HEK293 (cell line): ENCODE results near the gene PAX9.

Source experiments
- CTCF ChIA-PET: fragments of 350-600 bp; formaldehyde crosslinking; extraction: SDS; loops from one replicate; lab custom pipeline; 2021; ENCODE audit warnings: antibody characterized with exemption; lab: Yijun Ruan, JAX
- POLR2A ChIA-PET: fragments of 300-600 bp; formaldehyde crosslinking; extraction: SDS; loops from one replicate; lab custom pipeline; 2020; ENCODE audit warnings: antibody characterized with exemption, inconsistent platforms; lab: Yijun Ruan, JAX
- H3K27ac ChIP-seq: fragments of 200-500 bp; sonication (Bioruptor generic); 2 replicates; pipeline ENCODE4 v1.5.1; 2014; ENCODE audit warnings: low read depth, low read length, control low read depth, inconsistent platforms; ENCODE audit errors: extremely low read depth
- H3K36me3 ChIP-seq, 2 experiments: fragments of 200-500 bp in 1 of 2; sonication (Bioruptor generic) in 1 of 2; 1 replicate in 1 of 2; 2 replicates in 1 of 2; pipeline ENCODE4 v1.5.1; 2014 to 2017; ENCODE audit warnings: inconsistent platforms in 2 of 2, low read length in 2 of 2; ENCODE audit not compliant: control insufficient read depth in 2 of 2, insufficient read depth in 1 of 2
- H3K4me1 ChIP-seq: fragments of 200-500 bp; sonication (Bioruptor generic); 2 replicates; pipeline ENCODE4 v1.5.1; 2014; ENCODE audit warnings: mild to moderate bottlenecking, low read length, inconsistent platforms; ENCODE audit not compliant: control insufficient read depth, insufficient read depth
- H3K4me3 ChIP-seq: 2 replicates; pipeline ENCODE4 v1.5.1; 2011; ENCODE audit warnings: low read depth, mild to moderate bottlenecking, control low read depth, low read length, moderate library complexity
- H3K9me3 ChIP-seq: fragments of 200-500 bp; sonication (Bioruptor generic); 2 replicates; pipeline ENCODE4 v1.5.1; 2014; ENCODE audit warnings: low read depth, low read length, inconsistent platforms; ENCODE audit not compliant: control insufficient read depth, insufficient read depth
- REPIN1 ChIP-seq: fragments of 450-650 bp; formaldehyde crosslinking; IDR thresholded peaks from 2 replicates; pipeline ENCODE4 v1.5.1; 2017; ENCODE audit warnings: missing biosample characterization, missing genetic modification characterization, low read depth
- SP3 ChIP-seq: fragments of 450-650 bp; formaldehyde crosslinking; IDR thresholded peaks from 2 replicates; pipeline ENCODE4 v1.5.1; 2016; ENCODE audit warnings: missing biosample characterization, missing genetic modification characterization
- ZBTB21 ChIP-seq: fragments of 450-650 bp; formaldehyde crosslinking; IDR thresholded peaks from 2 replicates; pipeline ENCODE4 v1.5.1; 2017; ENCODE audit warnings: missing biosample characterization, missing genetic modification characterization
- ZFP37 ChIP-seq: fragments of 450-650 bp; formaldehyde crosslinking; IDR thresholded peaks from 2 replicates; pipeline ENCODE4 v1.5.1; 2016; ENCODE audit warnings: missing biosample characterization, missing genetic modification characterization
- ZFP69B ChIP-seq: fragments of 450-650 bp; formaldehyde crosslinking; IDR thresholded peaks from 2 replicates; pipeline ENCODE4 v1.5.1; 2016; ENCODE audit warnings: missing biosample characterization, missing genetic modification characterization
- ZIC2 ChIP-seq: fragments of 450-650 bp; formaldehyde crosslinking; IDR thresholded peaks from 2 replicates; pipeline ENCODE4 v1.5.1; 2016; ENCODE audit warnings: missing biosample characterization, missing genetic modification characterization
- ZNF10 ChIP-seq: fragments of 450-650 bp; formaldehyde crosslinking; IDR thresholded peaks from 2 replicates; pipeline ENCODE4 v1.5.1; 2017; ENCODE audit warnings: missing biosample characterization, missing genetic modification characterization
- ZNF121 ChIP-seq: fragments of 450-650 bp; formaldehyde crosslinking; IDR thresholded peaks from 2 replicates; pipeline ENCODE4 v1.5.1; 2016; ENCODE audit warnings: missing biosample characterization, missing genetic modification characterization
- ZNF175 ChIP-seq: fragments of 450-650 bp; formaldehyde crosslinking; IDR thresholded peaks from 2 replicates; pipeline ENCODE4 v1.5.1; 2016; ENCODE audit warnings: missing biosample characterization, missing genetic modification characterization
- ZNF2 ChIP-seq: fragments of 450-650 bp; formaldehyde crosslinking; IDR thresholded peaks from 2 replicates; pipeline ENCODE4 v1.5.1; 2016; ENCODE audit warnings: missing biosample characterization, missing genetic modification characterization
- ZNF23 ChIP-seq: fragments of 450-650 bp; formaldehyde crosslinking; IDR thresholded peaks from 2 replicates; pipeline ENCODE4 v1.5.1; 2016; ENCODE audit warnings: missing biosample characterization, missing genetic modification characterization, borderline replicate concordance
- ZNF302 ChIP-seq: fragments of 450-650 bp; formaldehyde crosslinking; IDR thresholded peaks from 2 replicates; pipeline ENCODE4 v1.5.1; 2016; ENCODE audit warnings: missing biosample characterization, missing genetic modification characterization, low read depth
- ZNF473 ChIP-seq: fragments of 450-650 bp; formaldehyde crosslinking; IDR thresholded peaks from 2 replicates; pipeline ENCODE4 v1.5.1; 2017; ENCODE audit warnings: missing biosample characterization, missing genetic modification characterization
- ZNF548 ChIP-seq: fragments of 450-650 bp; formaldehyde crosslinking; IDR thresholded peaks from 2 replicates; pipeline ENCODE4 v1.5.1; 2016; ENCODE audit warnings: missing biosample characterization, missing genetic modification characterization
- ZNF549 ChIP-seq: fragments of 450-650 bp; IDR thresholded peaks from 2 replicates; pipeline ENCODE4 v1.5.1; 2018; ENCODE audit warnings: missing biosample characterization, missing genetic modification characterization, mild to moderate bottlenecking, inconsistent platforms, moderate library complexity
- ZNF654 ChIP-seq: fragments of 450-650 bp; formaldehyde crosslinking; IDR thresholded peaks from 2 replicates; pipeline ENCODE4 v1.5.1; 2016; ENCODE audit warnings: low read depth, missing biosample characterization, missing genetic modification characterization
- ZNF747 ChIP-seq: fragments of 450-650 bp; formaldehyde crosslinking; IDR thresholded peaks from 2 replicates; pipeline ENCODE4 v1.5.1; 2016; ENCODE audit warnings: missing biosample characterization, missing genetic modification characterization
- ZNF791 ChIP-seq: fragments of 450-650 bp; formaldehyde crosslinking; IDR thresholded peaks from 2 replicates; pipeline ENCODE4 v1.5.1; 2016; ENCODE audit warnings: missing biosample characterization, missing genetic modification characterization
- ZNF843 ChIP-seq: fragments of 450-650 bp; formaldehyde crosslinking; IDR thresholded peaks from 2 replicates; pipeline ENCODE4 v1.5.1; 2016; ENCODE audit warnings: missing biosample characterization, missing genetic modification characterization
- TF ChIP-seq, protein P1 (sequence below): fragments of 450-650 bp; IDR thresholded peaks from 2 replicates; pipeline ENCODE4 v1.5.1; 2018; ENCODE audit warnings: missing biosample characterization, missing genetic modification characterization
- TF ChIP-seq, protein P2 (sequence below): fragments of 450-650 bp; formaldehyde crosslinking; IDR thresholded peaks from 2 replicates; pipeline ENCODE4 v1.5.1; 2016; ENCODE audit warnings: missing biosample characterization, missing genetic modification characterization
- TF ChIP-seq, protein P3 (sequence below): fragments of 450-650 bp; formaldehyde crosslinking; IDR thresholded peaks from 2 replicates; pipeline ENCODE4 v1.5.1; 2017; ENCODE audit warnings: missing biosample characterization, missing genetic modification characterization
- TF ChIP-seq, protein P4 (sequence below): fragments of 450-650 bp; formaldehyde crosslinking; IDR thresholded peaks from 2 replicates; pipeline ENCODE4 v1.5.1; 2016; ENCODE audit warnings: missing biosample characterization, missing genetic modification characterization
- TF ChIP-seq, protein P5 (sequence below): fragments of 450-650 bp; formaldehyde crosslinking; IDR thresholded peaks from 2 replicates; pipeline ENCODE4 v1.5.1; 2016; ENCODE audit warnings: missing biosample characterization, missing genetic modification characterization

Gene PAX9

DNA sequence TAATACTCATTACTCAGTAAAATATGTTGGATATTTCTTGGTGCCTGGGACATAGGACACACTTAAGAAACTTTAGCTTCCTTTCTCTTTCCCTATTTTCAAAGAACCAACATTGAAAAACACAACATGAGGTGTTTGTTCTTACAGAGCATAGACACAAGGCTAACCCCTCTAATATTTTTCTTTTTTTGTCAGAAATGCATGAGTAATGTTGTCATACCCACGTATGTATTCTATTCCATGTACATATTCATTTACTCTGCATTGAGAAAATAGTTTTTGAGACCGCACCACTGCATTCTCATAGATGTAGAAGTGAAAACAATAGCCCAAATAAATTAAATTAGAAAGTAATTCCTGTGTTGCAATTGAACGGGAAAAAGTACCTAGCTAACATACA is 13.0 kb downstream of the PAX9 start:
- ChIA-PET CTCF (no interaction called here), POLR2A (no interaction called here)
- Histone ChIP-seq H3K4me1 (peaks cover 9% of the 10 kb centered on the region), H3K36me3 (peaks cover 15 to 20% of the 10 kb centered on the region in 2 experiments), H3K27ac (no peak overlapping the region), H3K4me3 (no peak overlapping the region), H3K9me3 (no peaks in the 10 kb centered on the region)
- no peak for TF ChIP-seq ZNF23
- no peak for TF ChIP-seq ZNF2 (tag by site-specific recombination)
- no peak for TF ChIP-seq ZNF747
- no peak for TF ChIP-seq ZNF549 (tag by site-specific recombination)
- TF ChIP-seq, protein P1, sequence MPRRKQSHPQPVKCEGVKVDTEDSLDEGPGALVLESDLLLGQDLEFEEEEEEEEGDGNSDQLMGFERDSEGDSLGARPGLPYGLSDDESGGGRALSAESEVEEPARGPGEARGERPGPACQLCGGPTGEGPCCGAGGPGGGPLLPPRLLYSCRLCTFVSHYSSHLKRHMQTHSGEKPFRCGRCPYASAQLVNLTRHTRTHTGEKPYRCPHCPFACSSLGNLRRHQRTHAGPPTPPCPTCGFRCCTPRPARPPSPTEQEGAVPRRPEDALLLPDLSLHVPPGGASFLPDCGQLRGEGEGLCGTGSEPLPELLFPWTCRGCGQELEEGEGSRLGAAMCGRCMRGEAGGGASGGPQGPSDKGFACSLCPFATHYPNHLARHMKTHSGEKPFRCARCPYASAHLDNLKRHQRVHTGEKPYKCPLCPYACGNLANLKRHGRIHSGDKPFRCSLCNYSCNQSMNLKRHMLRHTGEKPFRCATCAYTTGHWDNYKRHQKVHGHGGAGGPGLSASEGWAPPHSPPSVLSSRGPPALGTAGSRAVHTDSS: no peak
- TF ChIP-seq ZNF843: no peak

DNA sequence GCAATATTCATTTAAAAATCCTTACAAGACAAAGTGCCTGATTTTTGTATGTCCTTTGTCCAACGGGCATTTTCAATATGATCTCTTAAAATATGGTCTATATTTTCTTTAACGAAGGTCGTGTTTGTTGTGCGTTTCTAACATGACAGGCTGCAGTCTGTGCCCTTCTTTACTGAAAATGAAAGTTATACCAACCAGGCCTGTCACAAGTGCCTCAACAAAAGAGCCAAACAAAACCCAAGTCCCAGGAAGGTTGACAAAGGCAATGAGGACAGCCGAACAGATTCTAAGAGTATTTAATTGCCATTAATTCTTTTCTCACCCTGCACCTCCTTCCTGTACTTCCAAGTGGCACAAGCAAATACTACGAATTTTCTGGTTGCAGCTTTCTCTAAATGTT is 13.9 kb downstream of the PAX9 start:
- CTCF ChIA-PET: no interaction called here
- POLR2A ChIA-PET: no interaction called here
- Histone ChIP-seq H3K9me3 (no peaks in the 10 kb centered on the region), H3K4me1 (peaks cover 9% of the 10 kb centered on the region), H3K36me3 (peaks cover 15 to 20% of the 10 kb centered on the region in 2 experiments), H3K4me3 (no peak overlapping the region), H3K27ac (no peak overlapping the region)
- TF ChIP-seq, protein P2, sequence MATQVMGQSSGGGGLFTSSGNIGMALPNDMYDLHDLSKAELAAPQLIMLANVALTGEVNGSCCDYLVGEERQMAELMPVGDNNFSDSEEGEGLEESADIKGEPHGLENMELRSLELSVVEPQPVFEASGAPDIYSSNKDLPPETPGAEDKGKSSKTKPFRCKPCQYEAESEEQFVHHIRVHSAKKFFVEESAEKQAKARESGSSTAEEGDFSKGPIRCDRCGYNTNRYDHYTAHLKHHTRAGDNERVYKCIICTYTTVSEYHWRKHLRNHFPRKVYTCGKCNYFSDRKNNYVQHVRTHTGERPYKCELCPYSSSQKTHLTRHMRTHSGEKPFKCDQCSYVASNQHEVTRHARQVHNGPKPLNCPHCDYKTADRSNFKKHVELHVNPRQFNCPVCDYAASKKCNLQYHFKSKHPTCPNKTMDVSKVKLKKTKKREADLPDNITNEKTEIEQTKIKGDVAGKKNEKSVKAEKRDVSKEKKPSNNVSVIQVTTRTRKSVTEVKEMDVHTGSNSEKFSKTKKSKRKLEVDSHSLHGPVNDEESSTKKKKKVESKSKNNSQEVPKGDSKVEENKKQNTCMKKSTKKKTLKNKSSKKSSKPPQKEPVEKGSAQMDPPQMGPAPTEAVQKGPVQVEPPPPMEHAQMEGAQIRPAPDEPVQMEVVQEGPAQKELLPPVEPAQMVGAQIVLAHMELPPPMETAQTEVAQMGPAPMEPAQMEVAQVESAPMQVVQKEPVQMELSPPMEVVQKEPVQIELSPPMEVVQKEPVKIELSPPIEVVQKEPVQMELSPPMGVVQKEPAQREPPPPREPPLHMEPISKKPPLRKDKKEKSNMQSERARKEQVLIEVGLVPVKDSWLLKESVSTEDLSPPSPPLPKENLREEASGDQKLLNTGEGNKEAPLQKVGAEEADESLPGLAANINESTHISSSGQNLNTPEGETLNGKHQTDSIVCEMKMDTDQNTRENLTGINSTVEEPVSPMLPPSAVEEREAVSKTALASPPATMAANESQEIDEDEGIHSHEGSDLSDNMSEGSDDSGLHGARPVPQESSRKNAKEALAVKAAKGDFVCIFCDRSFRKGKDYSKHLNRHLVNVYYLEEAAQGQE (tag by site-specific recombination): no peak
- TF ChIP-seq, protein P3, sequence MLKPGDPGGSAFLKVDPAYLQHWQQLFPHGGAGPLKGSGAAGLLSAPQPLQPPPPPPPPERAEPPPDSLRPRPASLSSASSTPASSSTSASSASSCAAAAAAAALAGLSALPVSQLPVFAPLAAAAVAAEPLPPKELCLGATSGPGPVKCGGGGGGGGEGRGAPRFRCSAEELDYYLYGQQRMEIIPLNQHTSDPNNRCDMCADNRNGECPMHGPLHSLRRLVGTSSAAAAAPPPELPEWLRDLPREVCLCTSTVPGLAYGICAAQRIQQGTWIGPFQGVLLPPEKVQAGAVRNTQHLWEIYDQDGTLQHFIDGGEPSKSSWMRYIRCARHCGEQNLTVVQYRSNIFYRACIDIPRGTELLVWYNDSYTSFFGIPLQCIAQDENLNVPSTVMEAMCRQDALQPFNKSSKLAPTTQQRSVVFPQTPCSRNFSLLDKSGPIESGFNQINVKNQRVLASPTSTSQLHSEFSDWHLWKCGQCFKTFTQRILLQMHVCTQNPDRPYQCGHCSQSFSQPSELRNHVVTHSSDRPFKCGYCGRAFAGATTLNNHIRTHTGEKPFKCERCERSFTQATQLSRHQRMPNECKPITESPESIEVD: no peak
- TF ChIP-seq ZNF654 (tag by site-specific recombination) (no peak), ZIC2 (no peak), REPIN1 (tag by site-specific recombination) (no peak), ZNF791 (tag by site-specific recombination) (no peak), ZFP37 (tag by site-specific recombination) (no peak), ZNF175 (tag by site-specific recombination) (no peak), ZNF302 (tag by site-specific recombination) (no peak), ZFP69B (tag by site-specific recombination) (no peak), ZNF121 (no peak), ZNF10 (tag by site-specific recombination) (no peak), ZBTB21 (tag by site-specific recombination) (no peak), ZNF548 (tag by site-specific recombination) (no peak), ZNF23 (no peak), ZNF473 (tag by site-specific recombination) (no peak), SP3 (tag by site-specific recombination) (no peak)
- TF ChIP-seq, protein P4, sequence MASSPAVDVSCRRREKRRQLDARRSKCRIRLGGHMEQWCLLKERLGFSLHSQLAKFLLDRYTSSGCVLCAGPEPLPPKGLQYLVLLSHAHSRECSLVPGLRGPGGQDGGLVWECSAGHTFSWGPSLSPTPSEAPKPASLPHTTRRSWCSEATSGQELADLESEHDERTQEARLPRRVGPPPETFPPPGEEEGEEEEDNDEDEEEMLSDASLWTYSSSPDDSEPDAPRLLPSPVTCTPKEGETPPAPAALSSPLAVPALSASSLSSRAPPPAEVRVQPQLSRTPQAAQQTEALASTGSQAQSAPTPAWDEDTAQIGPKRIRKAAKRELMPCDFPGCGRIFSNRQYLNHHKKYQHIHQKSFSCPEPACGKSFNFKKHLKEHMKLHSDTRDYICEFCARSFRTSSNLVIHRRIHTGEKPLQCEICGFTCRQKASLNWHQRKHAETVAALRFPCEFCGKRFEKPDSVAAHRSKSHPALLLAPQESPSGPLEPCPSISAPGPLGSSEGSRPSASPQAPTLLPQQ (tag by site-specific recombination): no peak
- TF ChIP-seq, protein P5, sequence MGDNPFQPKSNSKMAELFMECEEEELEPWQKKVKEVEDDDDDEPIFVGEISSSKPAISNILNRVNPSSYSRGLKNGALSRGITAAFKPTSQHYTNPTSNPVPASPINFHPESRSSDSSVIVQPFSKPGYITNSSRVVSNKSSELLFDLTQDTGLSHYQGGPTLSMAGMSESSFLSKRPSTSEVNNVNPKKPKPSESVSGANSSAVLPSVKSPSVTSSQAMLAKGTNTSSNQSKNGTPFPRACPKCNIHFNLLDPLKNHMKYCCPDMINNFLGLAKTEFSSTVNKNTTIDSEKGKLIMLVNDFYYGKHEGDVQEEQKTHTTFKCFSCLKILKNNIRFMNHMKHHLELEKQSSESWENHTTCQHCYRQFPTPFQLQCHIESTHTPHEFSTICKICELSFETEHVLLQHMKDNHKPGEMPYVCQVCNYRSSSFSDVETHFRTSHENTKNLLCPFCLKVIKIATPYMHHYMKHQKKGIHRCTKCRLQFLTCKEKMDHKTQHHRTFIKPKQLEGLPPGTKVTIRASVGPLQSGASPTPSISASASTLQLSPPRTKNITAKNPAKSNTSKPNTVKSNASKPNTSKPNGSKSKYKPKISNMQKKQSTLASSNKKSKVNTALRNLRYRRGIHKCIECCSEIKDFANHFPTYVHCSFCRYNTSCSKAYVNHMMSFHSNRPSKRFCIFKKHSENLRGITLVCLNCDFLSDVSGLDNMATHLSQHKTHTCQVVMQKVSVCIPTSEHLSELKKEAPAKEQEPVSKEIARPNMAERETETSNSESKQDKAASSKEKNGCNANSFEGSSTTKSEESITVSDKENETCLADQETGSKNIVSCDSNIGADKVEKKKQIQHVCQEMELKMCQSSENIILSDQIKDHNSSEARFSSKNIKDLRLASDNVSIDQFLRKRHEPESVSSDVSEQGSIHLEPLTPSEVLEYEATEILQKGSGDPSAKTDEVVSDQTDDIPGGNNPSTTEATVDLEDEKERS (tag by site-specific recombination): no peak
